ENCODE data around the gene ENDOD1. TPM values are rescaled to one million over a fixed set of nuclear protein-coding genes. Genes with fewer than 3 reads are reported as not detected.

The ENDOD1 gene
- total RNA-seq, 1 experiment from 2014 or later, result 28.2 TPM

GRCh38 chr11:95140397-95141033 lies 50.9 kb downstream of the ENDOD1 start:
- in situ Hi-C loops (cut with HindIII; ENCODE audit: low pct_unique_long_range_greater_than_20kb, low sequenced_read_pairs) (no loop called here), intact Hi-C loops (cut with micrococcal nuclease; ENCODE audit: unreplicated experiment) (loop anchor here (10.0 kb wide), 1 partner anchor 516 kb away; no protein-coding TSS in a partner anchor)
- TF ChIP-seq TCF7L2 (IDR thresholded peaks at IDR 0.05; ENCODE audit: low read depth, low read length) (no peak), CTCF (IDR thresholded peaks at IDR 0.05) (no peak), REST (IDR thresholded peaks at IDR 0.05; ENCODE audit: insufficient read depth in 1 of 2, low read depth in 2 of 2, low read length in 1 of 2) (no peak), SIN3A (IDR thresholded peaks at IDR 0.05; ENCODE audit: borderline replicate concordance, insufficient read depth, low read depth, low read length) (no peak), POLR2AphosphoS5 (IDR thresholded peaks at IDR 0.05; ENCODE audit: low read depth, low read length) (no peak)
- Histone ChIP-seq H3K36me3 (ENCODE audit: control insufficient read depth, insufficient read depth, low read length) (no peaks in the 10 kb centered on the region), H3K4me1 (ENCODE audit: control insufficient read depth, insufficient read depth, low read length) (no peaks in the 10 kb centered on the region), H3K27me3 (ENCODE audit: control insufficient read depth, insufficient read depth, low read length) (peaks cover 3% of the 10 kb centered on the region; the same call in 1 of the 2 replicates), H3K4me3 (ENCODE audit: low read depth in 2 of 2, low read length in 2 of 2) (no peak overlapping the region), H3K9me3 (ENCODE audit: control insufficient read depth, insufficient read depth, low read depth, low read length) (no peaks in the 10 kb centered on the region), H3K27ac (ENCODE audit: low read length) (no peak overlapping the region)
- ATAC-seq (no peak), DNase-seq (ENCODE audit: low read depth, low spot score) (no peak)
- POLR2A ChIA-PET, result no interaction called here
- no TSS peak for BruUV-seq (replicated peaks)
- CTCF ChIA-PET, result interaction anchor here (0.6 kb wide), 1 partner anchor 625 kb away, joined by 5 read pairs; no protein-coding TSS in a partner anchor

GRCh38 chr11:95142431-95142830 lies 52.8 kb downstream of the ENDOD1 start:
- in situ Hi-C loops (cut with HindIII; ENCODE audit: low pct_unique_long_range_greater_than_20kb, low sequenced_read_pairs), result no loop called here
- ATAC-seq, result no peak

More at GRCh38 chr11:95142431-95142830, 52.8 kb downstream of the ENDOD1 start:
- no peak for DNase-seq (ENCODE audit: low read depth, low spot score)
- peaks cover 3% of the 10 kb centered on the region; the same call in 1 of the 2 replicates for H3K27me3 ChIP-seq (ENCODE audit: control insufficient read depth, insufficient read depth, low read length)
- ChIA-PET POLR2A (no interaction called here), CTCF (interaction anchor here (0.8 kb wide), 1 partner anchor 10 kb away, joined by 5 read pairs; no protein-coding TSS in a partner anchor)
- intact Hi-C loops (cut with micrococcal nuclease; ENCODE audit: unreplicated experiment), result loop anchor here (10.0 kb wide), 1 partner anchor 518 kb away; no protein-coding TSS in a partner anchor
- TF ChIP-seq TCF7L2 (IDR thresholded peaks at IDR 0.05; ENCODE audit: low read depth, low read length) (no peak), REST (IDR thresholded peaks at IDR 0.05; ENCODE audit: insufficient read depth in 1 of 2, low read depth in 2 of 2, low read length in 1 of 2) (no peak), CTCF (IDR thresholded peaks at IDR 0.05) (no peak), POLR2AphosphoS5 (IDR thresholded peaks at IDR 0.05; ENCODE audit: low read depth, low read length) (no peak), SIN3A (IDR thresholded peaks at IDR 0.05; ENCODE audit: borderline replicate concordance, insufficient read depth, low read depth, low read length) (no peak)
- no TSS peak for BruUV-seq (replicated peaks)
- peaks cover 6% of the 10 kb centered on the region for H3K4me1 ChIP-seq (ENCODE audit: control insufficient read depth, insufficient read depth, low read length)
- no peaks in the 10 kb centered on the region for H3K36me3 ChIP-seq (ENCODE audit: control insufficient read depth, insufficient read depth, low read length)
- H3K9me3 ChIP-seq (ENCODE audit: control insufficient read depth, insufficient read depth, low read depth, low read length), result no peaks in the 10 kb centered on the region
- H3K27ac ChIP-seq (ENCODE audit: low read length), result no peak overlapping the region
- H3K4me3 ChIP-seq (ENCODE audit: low read depth in 2 of 2, low read length in 2 of 2), result no peak overlapping the region
